Neuronal stem cell (in vitro differentiated cells): Measurements from ENCODE around the gene MGAT3.
A peak's percentile ranks its signal among the peaks of the same experiment; 100 is the strongest.
"Not testable (repeated sequence)": the region's sequence is repeated elsewhere in the genome, so short reads cannot be mapped to it uniquely, and the experiment has no call there.

Experiments
- DNase-seq: peaks from one replicate; pipeline ENCODE4 v3.0.0-alpha.2; 2013; ENCODE audit warnings: low spot score
- H2AFZ ChIP-seq: one replicate; pipeline ENCODE4 v1.6.1; 2013; ENCODE audit warnings: mild to moderate bottlenecking, low read length, inconsistent platforms
- H2AK5ac ChIP-seq: 2 replicates; pipeline ENCODE4 v1.6.1; 2013; ENCODE audit warnings: low read depth, mild to moderate bottlenecking, inconsistent platforms, low read length, moderate library complexity, mixed read lengths
- H2BK120ac ChIP-seq: 2 replicates; pipeline ENCODE4 v1.6.1; 2013; ENCODE audit warnings: low read depth, mild to moderate bottlenecking, inconsistent platforms, low read length, moderate library complexity, mixed read lengths
- H2BK12ac ChIP-seq: one replicate; pipeline ENCODE4 v1.6.1; 2013; ENCODE audit warnings: low read length, inconsistent platforms
- H2BK15ac ChIP-seq: 2 replicates; pipeline ENCODE4 v1.6.1; 2013; ENCODE audit warnings: mild to moderate bottlenecking, low read length, inconsistent platforms, mixed read lengths
- H2BK5ac ChIP-seq: one replicate; pipeline ENCODE4 v1.6.1; 2013; ENCODE audit warnings: inconsistent platforms, mild to moderate bottlenecking, low read length, moderate library complexity
- H3K14ac ChIP-seq: one replicate; pipeline ENCODE4 v1.6.1; 2013; ENCODE audit warnings: low read length, inconsistent platforms
- H3K18ac ChIP-seq: 2 replicates; pipeline ENCODE4 v1.6.1; 2013; ENCODE audit warnings: low read length, inconsistent platforms
- H3K23ac ChIP-seq: 2 replicates; pipeline ENCODE4 v1.6.1; 2013; ENCODE audit warnings: low read depth, mild to moderate bottlenecking, mixed read lengths, low read length, inconsistent platforms; ENCODE audit not compliant: poor library complexity
- H3K27ac ChIP-seq: replicated peaks from 3 replicates; pipeline ENCODE4 v1.5.1; 2013; ENCODE audit warnings: low read length, inconsistent platforms
- H3K27me3 ChIP-seq, 3 experiments: 2 replicates each; pipeline ENCODE4 v1.6.1; 2013; ENCODE audit warnings: low read length in 3 of 3, mild to moderate bottlenecking in 2 of 3, inconsistent platforms in 1 of 3, low read depth in 1 of 3, mixed read lengths in 1 of 3, moderate library complexity in 1 of 3; ENCODE audit not compliant: control insufficient read depth in 3 of 3, insufficient read depth in 3 of 3
- H3K36me3 ChIP-seq, 2 donors: replicated peaks in 1 of 2; 2 replicates each; pipeline ENCODE4 v1.6.1; 2013; ENCODE audit warnings: low read length in 2 of 2; ENCODE audit not compliant: control insufficient read depth in 2 of 2, insufficient read depth in 2 of 2
- H3K4ac ChIP-seq: 2 replicates; pipeline ENCODE4 v1.6.1; 2013; ENCODE audit warnings: inconsistent platforms, mild to moderate bottlenecking, low read length, moderate library complexity
- H3K4me1 ChIP-seq, 2 donors: 1 replicate in 1 of 2; 2 replicates in 1 of 2; pipeline ENCODE4 v1.6.1; 2013; ENCODE audit warnings: low read length in 2 of 2, low read depth in 1 of 2; ENCODE audit not compliant: control insufficient read depth in 2 of 2, insufficient read depth in 1 of 2
- H3K4me2 ChIP-seq: one replicate; pipeline ENCODE4 v1.6.1; 2013; ENCODE audit warnings: mild to moderate bottlenecking, low read length, inconsistent platforms; ENCODE audit not compliant: insufficient read depth, poor library complexity, severe bottlenecking
- H3K4me3 ChIP-seq, 2 donors: 2 replicates each; pipeline ENCODE4 v1.5.1; 2013; ENCODE audit warnings: low read length in 2 of 2, mild to moderate bottlenecking in 2 of 2, inconsistent platforms in 1 of 2, moderate library complexity in 1 of 2
- H3K79me1 ChIP-seq: one replicate; pipeline ENCODE4 v1.6.1; 2013; ENCODE audit warnings: low read depth, mild to moderate bottlenecking, inconsistent platforms, low read length, moderate library complexity
- H3K9ac ChIP-seq: one replicate; pipeline ENCODE4 v1.6.1; 2013; ENCODE audit warnings: mild to moderate bottlenecking, low read depth, low read length, inconsistent platforms; ENCODE audit not compliant: poor library complexity
- H3K9me3 ChIP-seq, 2 donors: replicated peaks in 1 of 2; 2 replicates each; pipeline versions ENCODE3 to v1.6.1; 2013; ENCODE audit warnings: low read length in 2 of 2, mild to moderate bottlenecking in 2 of 2, inconsistent platforms in 1 of 2, low read depth in 1 of 2, mixed read lengths in 1 of 2, moderate library complexity in 1 of 2; ENCODE audit not compliant: control insufficient read depth in 2 of 2, insufficient read depth in 1 of 2
- H4K8ac ChIP-seq: one replicate; pipeline ENCODE4 v1.6.1; 2013; ENCODE audit warnings: low read depth, mild to moderate bottlenecking, inconsistent platforms, low read length, moderate library complexity
- H4K91ac ChIP-seq: one replicate; pipeline ENCODE4 v1.6.1; 2013; ENCODE audit warnings: low read length, low read depth, mild to moderate bottlenecking, inconsistent platforms; ENCODE audit not compliant: poor library complexity
- WGBS, 2 donors: extraction: QIAGEN DNeasy Blood & Tissue Kit; methylation state at CpG; one replicate each; pipeline ENCODE4 v1.1.7; 2013; ENCODE audit warnings: missing lambda C conversion rate in 2 of 2, mixed read lengths in 1 of 2; ENCODE audit not compliant: insufficient read length in 2 of 2, insufficient replicate concordance in 1 of 2; ENCODE audit errors: extremely low coverage in 2 of 2; 5-methylcytosine and 5-hydroxymethylcytosine counted together

Gene MGAT3

DNA sequence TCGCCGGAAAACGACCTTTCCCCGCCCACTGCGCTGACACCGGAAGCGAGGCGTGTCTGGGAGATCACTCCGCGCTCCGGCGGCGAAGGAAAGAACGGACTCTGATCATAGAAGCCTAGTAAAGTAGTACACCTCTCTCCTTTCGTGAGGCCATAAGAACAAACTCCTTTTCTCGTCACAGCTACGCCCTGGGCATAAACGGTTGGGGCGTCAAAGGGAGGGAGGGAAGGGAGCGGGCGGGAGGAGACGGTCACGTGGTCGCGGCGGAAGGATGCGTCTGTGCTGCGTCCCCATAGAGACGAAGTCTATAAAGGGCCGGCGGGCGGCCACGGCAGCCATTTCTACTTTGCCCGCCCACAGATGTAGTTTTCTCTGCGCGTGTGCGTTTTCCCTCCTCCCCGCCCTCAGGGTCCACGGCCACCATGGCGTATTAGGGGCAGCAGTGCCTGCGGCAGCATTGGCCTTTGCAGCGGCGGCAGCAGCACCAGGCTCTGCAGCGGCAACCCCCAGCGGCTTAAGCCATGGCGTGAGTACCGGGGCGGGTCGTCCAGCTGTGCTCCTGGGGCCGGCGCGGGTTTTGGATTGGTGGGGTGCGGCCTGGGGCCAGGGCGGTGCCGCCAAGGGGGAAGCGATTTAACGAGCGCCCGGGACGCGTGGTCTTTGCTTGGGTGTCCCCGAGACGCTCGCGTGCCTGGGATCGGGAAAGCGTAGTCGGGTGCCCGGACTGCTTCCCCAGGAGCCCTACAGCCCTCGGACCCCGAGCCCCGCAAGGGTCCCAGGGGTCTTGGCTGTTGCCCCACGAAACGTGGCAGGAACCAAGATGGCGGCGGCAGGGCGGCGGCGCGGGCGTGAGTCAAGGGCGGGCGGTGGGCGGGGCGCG, 63.7 kb downstream of the MGAT3 start, which contains the start of gene ATF4:
ATF4 (plus strand) TSS at position 337 of the 880 bp plus-strand sequence. CDS start 884 bp downstream, outside the sequence.
- Histone ChIP-seq H3K9ac (peak within 1 kb of the TSS; percentile 100), H3K27me3 (no peaks in the 10 kb centered on the region), H3K36me3 (peaks cover 38 to 70% of the 10 kb centered on the region in 2 donors), H3K23ac (peak within 1 kb of the TSS; percentile 100), H2BK5ac (peak within 1 kb of the TSS; percentile 97), H4K91ac (peak within 1 kb of the TSS; percentile 91), H3K18ac (peak within 1 kb of the TSS; percentile 99), H4K8ac (peak within 1 kb of the TSS; percentile 94), H2AK5ac (peak within 1 kb of the TSS; percentile 100), H3K27ac (peak within 1 kb of the TSS; percentile 97), H2AFZ (peak within 1 kb of the TSS; percentile 98), H3K4me3 (peak within 1 kb of the TSS; percentile 56 to 89), H2BK15ac (peak within 1 kb of the TSS; percentile 56), H3K9me3 (peaks cover 0 to 4% of the 10 kb centered on the region in 2 donors), H3K79me1 (peaks cover 6% of the 10 kb centered on the region), H3K4me1 (peaks cover 21 to 24% of the 10 kb centered on the region in 2 donors), H3K4me2 (peak within 1 kb of the TSS; percentile 78), H2BK120ac (peak within 1 kb of the TSS; percentile 10), H2BK12ac (no peak within 1 kb of the TSS), H3K4ac (peak within 1 kb of the TSS; percentile 94), H3K14ac (peak within 1 kb of the TSS; percentile 98)
- WGBS, 2 donors, result no CpG with 5 or more reads among the region's 86 CpGs
- peak; percentile 99 for DNase-seq

DNA sequence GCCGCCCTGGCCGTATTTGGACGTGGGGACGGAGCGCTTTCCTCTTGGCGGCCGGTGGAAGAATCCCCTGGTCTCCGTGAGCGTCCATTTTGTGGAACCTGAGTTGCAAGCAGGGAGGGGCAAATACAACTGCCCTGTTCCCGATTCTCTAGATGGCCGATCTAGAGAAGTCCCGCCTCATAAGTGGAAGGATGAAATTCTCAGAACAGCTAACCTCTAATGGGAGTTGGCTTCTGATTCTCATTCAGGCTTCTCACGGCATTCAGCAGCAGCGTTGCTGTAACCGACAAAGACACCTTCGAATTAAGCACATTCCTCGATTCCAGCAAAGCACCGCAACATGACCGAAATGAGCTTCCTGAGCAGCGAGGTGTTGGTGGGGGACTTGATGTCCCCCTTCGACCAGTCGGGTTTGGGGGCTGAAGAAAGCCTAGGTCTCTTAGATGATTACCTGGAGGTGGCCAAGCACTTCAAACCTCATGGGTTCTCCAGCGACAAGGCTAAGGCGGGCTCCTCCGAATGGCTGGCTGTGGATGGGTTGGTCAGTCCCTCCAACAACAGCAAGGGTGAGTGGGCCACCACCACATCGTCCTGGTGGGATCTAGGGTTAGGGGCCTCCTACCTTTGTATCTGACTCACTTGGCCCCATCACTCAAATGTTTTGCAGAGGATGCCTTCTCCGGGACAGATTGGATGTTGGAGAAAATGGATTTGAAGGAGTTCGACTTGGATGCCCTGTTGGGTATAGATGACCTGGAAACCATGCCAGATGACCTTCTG, 64.5 kb downstream of the MGAT3 start:
- not testable (repeated sequence) for DNase-seq, H3K27me3 ChIP-seq, H4K8ac ChIP-seq, H3K9me3 ChIP-seq, H4K91ac ChIP-seq, H3K79me1 ChIP-seq, H3K27ac ChIP-seq, H3K18ac ChIP-seq, H3K4ac ChIP-seq, H2AFZ ChIP-seq, H2BK120ac ChIP-seq, H2BK15ac ChIP-seq, H3K14ac ChIP-seq, H3K23ac ChIP-seq, H2BK12ac ChIP-seq
- Histone ChIP-seq H3K36me3 (peaks cover 37 to 65% of the 10 kb centered on the region in 2 donors), H2AK5ac (peak overlapping the region; percentile 100), H3K4me2 (peak overlapping the region; percentile 78), H3K4me3 (peak overlapping the region; percentile 56 to 88), H3K4me1 (peaks cover 21 to 24% of the 10 kb centered on the region in 2 donors), H2BK5ac (peak overlapping the region; percentile 97), H3K9ac (peak overlapping the region; percentile 100)
- no CpG with 5 or more reads among the region's 28 CpGs for WGBS, 2 donors

DNA sequence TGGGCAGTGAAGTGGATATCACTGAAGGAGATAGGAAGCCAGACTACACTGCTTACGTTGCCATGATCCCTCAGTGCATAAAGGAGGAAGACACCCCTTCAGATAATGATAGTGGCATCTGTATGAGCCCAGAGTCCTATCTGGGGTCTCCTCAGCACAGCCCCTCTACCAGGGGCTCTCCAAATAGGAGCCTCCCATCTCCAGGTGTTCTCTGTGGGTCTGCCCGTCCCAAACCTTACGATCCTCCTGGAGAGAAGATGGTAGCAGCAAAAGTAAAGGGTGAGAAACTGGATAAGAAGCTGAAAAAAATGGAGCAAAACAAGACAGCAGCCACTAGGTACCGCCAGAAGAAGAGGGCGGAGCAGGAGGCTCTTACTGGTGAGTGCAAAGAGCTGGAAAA, 65.3 kb downstream of the MGAT3 start:
- H3K27me3 ChIP-seq, H2BK12ac ChIP-seq, H3K9me3 ChIP-seq, H2BK5ac ChIP-seq, H3K9ac ChIP-seq, H4K91ac ChIP-seq, H2AFZ ChIP-seq, H3K23ac ChIP-seq, H2AK5ac ChIP-seq, H3K18ac ChIP-seq, H2BK120ac ChIP-seq, DNase-seq, H3K14ac ChIP-seq, H3K79me1 ChIP-seq, H2BK15ac ChIP-seq, H4K8ac ChIP-seq, H3K4ac ChIP-seq, H3K27ac ChIP-seq: not testable (repeated sequence)
- H3K36me3 ChIP-seq, result peaks cover 35 to 63% of the 10 kb centered on the region in 2 donors
- no CpG with 5 or more reads among the region's 5 CpGs for WGBS, 2 donors
- peak overlapping the region in 1 of 2 donors; percentile 56 for H3K4me3 ChIP-seq
- H3K4me2 ChIP-seq, result peak overlapping the region; percentile 78
- H3K4me1 ChIP-seq, result peaks cover 21 to 24% of the 10 kb centered on the region in 2 donors
